IMR-90 (cell line): ENCODE data around the gene DDX53. TPM values are rescaled to one million over a fixed set of nuclear protein-coding genes. Genes with fewer than 3 reads are reported as not detected.

Source experiments
- ATAC-seq: fragments of 200-7000 bp; cut with Tn5 transposase; 2 replicates; pipeline ENCODE4 v1.9.1; 2020; ENCODE audit warnings: low read depth, mild to moderate bottlenecking, moderate library complexity
- BruUV-seq: library from RNA; stranded (reverse); fragments of 400-500 nt; replicated peaks from 2 replicates; lab custom pipeline; 2021; lab: Mats Ljungman, UMichigan
- CTCF ChIA-PET: fragments of 300-600 bp; formaldehyde crosslinking; extraction: SDS; loops from one replicate; lab custom pipeline; 2021; ENCODE audit warnings: antibody characterized with exemption; lab: Yijun Ruan, JAX
- POLR2A ChIA-PET: fragments of 300-600 bp; sonication (Branson Sonifier 250); formaldehyde crosslinking; loops from one replicate; lab custom pipeline; 2022; ENCODE audit warnings: antibody characterized with exemption; ENCODE audit not compliant: unreplicated experiment; lab: Charles Lee
- DNase-seq: peaks from one replicate; pipeline ENCODE4 v3.0.0; 2013
- H2AFZ ChIP-seq: replicated peaks from 2 replicates; pipeline ENCODE3; 2013; ENCODE audit warnings: low read length, mild to moderate bottlenecking; ENCODE audit not compliant: poor library complexity
- H2AK5ac ChIP-seq: 2 replicates; pipeline ENCODE4 v1.6.1; 2013; ENCODE audit warnings: low read depth, low read length, inconsistent platforms
- H2AK9ac ChIP-seq: replicated peaks from 2 replicates; pipeline ENCODE3; 2013; ENCODE audit warnings: mild to moderate bottlenecking, low read depth, low read length, moderate library complexity; ENCODE audit not compliant: poor library complexity
- H2BK120ac ChIP-seq: 2 replicates; pipeline ENCODE4 v1.6.1; 2013; ENCODE audit warnings: low read depth, low read length, inconsistent platforms
- H2BK15ac ChIP-seq: 3 replicates; pipeline ENCODE4 v1.6.1; 2013; ENCODE audit warnings: low read depth, low read length, inconsistent platforms
- H2BK20ac ChIP-seq: 2 replicates; pipeline ENCODE4 v1.6.1; 2013; ENCODE audit warnings: low read depth, mild to moderate bottlenecking, inconsistent platforms, low read length, moderate library complexity
- H2BK5ac ChIP-seq: 2 replicates; pipeline ENCODE4 v1.6.1; 2013; ENCODE audit warnings: mild to moderate bottlenecking, low read depth, low read length, inconsistent platforms; ENCODE audit not compliant: poor library complexity, severe bottlenecking
- H3K14ac ChIP-seq: replicated peaks from 2 replicates; pipeline ENCODE4 v1.6.1; 2013; ENCODE audit warnings: low read depth, low read length, inconsistent platforms
- H3K18ac ChIP-seq: 2 replicates; pipeline ENCODE4 v1.6.1; 2013; ENCODE audit warnings: low read depth, low read length, control low read depth
- H3K23ac ChIP-seq: 2 replicates; pipeline ENCODE4 v1.6.1; 2013; ENCODE audit warnings: low read depth, low read length, inconsistent platforms
- H3K27ac ChIP-seq: 2 replicates; pipeline ENCODE4 v1.5.1; 2013; ENCODE audit warnings: mild to moderate bottlenecking, control low read depth, low read length; ENCODE audit not compliant: insufficient read depth
- H3K27me3 ChIP-seq: 2 replicates; pipeline ENCODE4 v1.6.1; 2013; ENCODE audit warnings: low read length; ENCODE audit not compliant: control insufficient read depth, insufficient read depth
- H3K36me3 ChIP-seq: 2 replicates; pipeline ENCODE4 v1.6.1; 2013; ENCODE audit warnings: low read length, mixed read lengths; ENCODE audit not compliant: control insufficient read depth, insufficient read depth
- H3K4ac ChIP-seq: 2 replicates; pipeline ENCODE4 v1.6.1; 2013; ENCODE audit warnings: low read depth, low read length, inconsistent platforms
- H3K4me1 ChIP-seq: 2 replicates; pipeline ENCODE4 v1.6.1; 2013; ENCODE audit warnings: low read length, mixed read lengths; ENCODE audit not compliant: control insufficient read depth, insufficient read depth
- H3K4me2 ChIP-seq: 2 replicates; pipeline ENCODE4 v1.6.1; 2013; ENCODE audit warnings: low read depth, mild to moderate bottlenecking, control low read depth, low read length, moderate library complexity
- H3K4me3 ChIP-seq: 2 replicates; pipeline ENCODE4 v1.5.1; 2013; ENCODE audit warnings: low read depth, mild to moderate bottlenecking, control low read depth, low read length, moderate library complexity; ENCODE audit not compliant: insufficient read depth
- H3K56ac ChIP-seq: 2 replicates; pipeline ENCODE4 v1.6.1; 2013; ENCODE audit warnings: low read length, inconsistent platforms; ENCODE audit not compliant: insufficient read depth; ENCODE audit errors: extremely low read depth
- H3K79me1 ChIP-seq, 2 experiments: 2 replicates each; pipeline ENCODE4 v1.6.1; 2013; ENCODE audit warnings: low read length in 2 of 2, inconsistent platforms in 1 of 2, low read depth in 1 of 2
- H3K9ac ChIP-seq: 2 replicates; pipeline ENCODE4 v1.6.1; 2013; ENCODE audit warnings: low read depth, low read length, control low read depth
- H3K9me1 ChIP-seq: 2 replicates; pipeline ENCODE4 v1.6.1; 2013; ENCODE audit warnings: low read length, inconsistent platforms; ENCODE audit not compliant: insufficient read depth
- H3K9me3 ChIP-seq: 2 replicates; pipeline ENCODE4 v1.6.1; 2013; ENCODE audit warnings: low read length; ENCODE audit not compliant: control insufficient read depth, insufficient read depth
- H4K20me1 ChIP-seq: 2 replicates; pipeline ENCODE4 v1.6.1; 2013; ENCODE audit warnings: low read length, inconsistent platforms; ENCODE audit not compliant: insufficient read depth
- H4K5ac ChIP-seq: 2 replicates; pipeline ENCODE4 v1.6.1; 2013; ENCODE audit warnings: mild to moderate bottlenecking, low read depth, low read length, control low read depth
- H4K8ac ChIP-seq, 2 experiments: 2 replicates each; pipeline ENCODE4 v1.6.1; 2013; ENCODE audit warnings: low read depth in 2 of 2, low read length in 2 of 2, control low read depth in 1 of 2, inconsistent platforms in 1 of 2
- H4K91ac ChIP-seq: 2 replicates; pipeline ENCODE4 v1.6.1; 2013; ENCODE audit warnings: low read depth, low read length, inconsistent platforms; ENCODE audit not compliant: insufficient read depth
- BHLHE40 ChIP-seq: fragments of 150-350 bp; IDR thresholded peaks from 2 replicates; pipeline ENCODE4 v1.6.1; 2016; ENCODE audit warnings: mild to moderate bottlenecking, low read depth, low read length
- CEBPB ChIP-seq: IDR thresholded peaks from 2 replicates; pipeline ENCODE4 v1.6.1; 2012; ENCODE audit warnings: low read depth, low read length, improper control_type of control experiment
- CHD1 ChIP-seq: IDR thresholded peaks from 2 replicates; pipeline ENCODE4 v1.6.1; 2012; ENCODE audit warnings: low read depth, low read length, improper control_type of control experiment
- ELK1 ChIP-seq: fragments of 150-350 bp; IDR thresholded peaks from 2 replicates; pipeline ENCODE4 v1.6.1; 2016; ENCODE audit warnings: low read depth, mild to moderate bottlenecking, low read length, moderate library complexity, borderline replicate concordance
- FOS ChIP-seq: fragments of 150-350 bp; IDR thresholded peaks from 2 replicates; pipeline ENCODE4 v1.6.1; 2016; ENCODE audit warnings: low read depth, low read length
- MAFK ChIP-seq: IDR thresholded peaks from 2 replicates; pipeline ENCODE4 v1.6.1; 2012; ENCODE audit warnings: low read depth, low read length, improper control_type of control experiment
- MAZ ChIP-seq: IDR thresholded peaks from 2 replicates; pipeline ENCODE4 v1.6.1; 2012; ENCODE audit warnings: low read depth, mild to moderate bottlenecking, low read length, improper control_type of control experiment, moderate library complexity, borderline replicate concordance
- MXI1 ChIP-seq: IDR thresholded peaks from 2 replicates; pipeline ENCODE4 v1.6.1; 2012; ENCODE audit warnings: low read depth, mild to moderate bottlenecking, low read length, moderate library complexity, borderline replicate concordance
- NFE2L2 ChIP-seq: fragments of 150-350 bp; IDR thresholded peaks from 2 replicates; pipeline ENCODE4 v1.6.1; 2016; ENCODE audit warnings: low read depth, mild to moderate bottlenecking, low read length
- POLR2A ChIP-seq: IDR thresholded peaks from 2 replicates; pipeline ENCODE4 v1.6.1; 2012; ENCODE audit warnings: mild to moderate bottlenecking, low read depth, low read length
- RAD21 ChIP-seq: IDR thresholded peaks from 2 replicates; pipeline ENCODE4 v1.6.1; 2012; ENCODE audit warnings: low read length, improper control_type of control experiment
- RCOR1 ChIP-seq: IDR thresholded peaks from 2 replicates; pipeline ENCODE4 v1.6.1; 2012; ENCODE audit warnings: mild to moderate bottlenecking, low read length, improper control_type of control experiment; ENCODE audit not compliant: insufficient replicate concordance
- RFX5 ChIP-seq: IDR thresholded peaks from 2 replicates; pipeline ENCODE4 v1.8.0; 2012; ENCODE audit warnings: low read depth, mild to moderate bottlenecking, low read length, moderate library complexity
- SMC3 ChIP-seq: fragments of 150-350 bp; IDR thresholded peaks from 2 replicates; pipeline ENCODE4 v1.6.1; 2016; ENCODE audit warnings: low read depth, mild to moderate bottlenecking, antibody characterized with exemption, low read length, moderate library complexity
- USF2 ChIP-seq: fragments of 150-350 bp; IDR thresholded peaks from 2 replicates; pipeline ENCODE4 v1.6.1; 2017; ENCODE audit warnings: mild to moderate bottlenecking, antibody characterized with exemption, low read length, low read depth
- WGBS, 2 experiments: methylation state at CpG; one replicate each; pipeline versions ENCODE4 v1.1.5 to v1.1.7; 2013; ENCODE audit warnings: missing lambda C conversion rate in 2 of 2; ENCODE audit not compliant: insufficient read length in 1 of 2; ENCODE audit errors: extremely low coverage in 2 of 2; 5-methylcytosine and 5-hydroxymethylcytosine counted together
- dilution Hi-C: fragments of 300-500 bp; cut with HindIII; formaldehyde crosslinking; loops from one replicate; pipeline ENCODE4 v1.14.3; 2018; ENCODE audit warnings: low sequenced_read_pairs; ENCODE audit not compliant: unreplicated experiment
- in situ Hi-C: fragments of 300-500 bp; cut with MboI; formaldehyde crosslinking; loops from 3 replicates; pipeline ENCODE4 v1.14.3; 2019; ENCODE audit warnings: low sequenced_read_pairs, inconsistent platforms, mixed read lengths
- intact Hi-C: fragments of 100-400 bp; cut with micrococcal nuclease; formaldehyde crosslinking; loops from 2 replicates; pipeline ENCODE4 v1.10.0; 2022
- polyA plus RNA-seq, 3 experiments: library from polyadenylated mRNA; depleted of rRNA; stranded (reverse); fragments of >200 nt; gene quantifications; 2 replicates each; pipeline ENCODE4 v1.2.3, GENCODE V29; 2012; ENCODE audit warnings: low replicate concordance in 1 of 3
- total RNA-seq: library from RNA; depleted of rRNA; stranded (reverse); fragments of >200 nt; gene quantifications from 2 replicates; pipeline ENCODE4 v1.2.3, GENCODE V29; 2012
- TF ChIP-seq, protein P1 (sequence below): conservative IDR thresholded peaks from 2 replicates; pipeline ENCODE4 v1.5.1; 2012; ENCODE audit warnings: mild to moderate bottlenecking, low read depth, low read length, improper control_type of control experiment

The DDX53 gene
- total and polyA plus RNA-seq, 2 of the 4 experiments (the other 2 are of a cell fraction), result not detected

- no peak overlapping the region for H3K56ac ChIP-seq
- H3K4ac ChIP-seq, result no peak overlapping the region
- H3K4me1 ChIP-seq, result no peaks in the 10 kb centered on the region
- no peak overlapping the region for H3K27ac ChIP-seq
- H3K14ac ChIP-seq, result no peak overlapping the region
- H3K18ac ChIP-seq, result no peak overlapping the region
- ChIA-PET POLR2A (no interaction called here), CTCF (no interaction called here)
- in situ Hi-C loops, result no loop called here
- H4K20me1 ChIP-seq, result no peaks in the 10 kb centered on the region
- ATAC-seq (no peak), DNase-seq (no peak)
- no peak overlapping the region for H2BK5ac ChIP-seq
- H3K9ac ChIP-seq, result no peak overlapping the region
- intact Hi-C loops, result no loop called here
- H4K8ac ChIP-seq, result no peak overlapping the region
- no peak overlapping the region for H3K23ac ChIP-seq
- BruUV-seq, result no TSS peak
- H2BK15ac ChIP-seq, result no peak overlapping the region
- no peak overlapping the region for H2AK9ac ChIP-seq
- TF ChIP-seq USF2, result no peak
- TF ChIP-seq NFE2L2, result no peak
- TF ChIP-seq, protein P1, sequence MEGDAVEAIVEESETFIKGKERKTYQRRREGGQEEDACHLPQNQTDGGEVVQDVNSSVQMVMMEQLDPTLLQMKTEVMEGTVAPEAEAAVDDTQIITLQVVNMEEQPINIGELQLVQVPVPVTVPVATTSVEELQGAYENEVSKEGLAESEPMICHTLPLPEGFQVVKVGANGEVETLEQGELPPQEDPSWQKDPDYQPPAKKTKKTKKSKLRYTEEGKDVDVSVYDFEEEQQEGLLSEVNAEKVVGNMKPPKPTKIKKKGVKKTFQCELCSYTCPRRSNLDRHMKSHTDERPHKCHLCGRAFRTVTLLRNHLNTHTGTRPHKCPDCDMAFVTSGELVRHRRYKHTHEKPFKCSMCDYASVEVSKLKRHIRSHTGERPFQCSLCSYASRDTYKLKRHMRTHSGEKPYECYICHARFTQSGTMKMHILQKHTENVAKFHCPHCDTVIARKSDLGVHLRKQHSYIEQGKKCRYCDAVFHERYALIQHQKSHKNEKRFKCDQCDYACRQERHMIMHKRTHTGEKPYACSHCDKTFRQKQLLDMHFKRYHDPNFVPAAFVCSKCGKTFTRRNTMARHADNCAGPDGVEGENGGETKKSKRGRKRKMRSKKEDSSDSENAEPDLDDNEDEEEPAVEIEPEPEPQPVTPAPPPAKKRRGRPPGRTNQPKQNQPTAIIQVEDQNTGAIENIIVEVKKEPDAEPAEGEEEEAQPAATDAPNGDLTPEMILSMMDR, result no peak
- no peak for TF ChIP-seq MXI1
- TF ChIP-seq CEBPB, result no peak
- no peak for TF ChIP-seq MAZ
- TF ChIP-seq CHD1, result no peak
- no peak for TF ChIP-seq RAD21
- TF ChIP-seq MAFK, result no peak
- TF ChIP-seq FOS, result no peak
- no peak for TF ChIP-seq POLR2A
- TF ChIP-seq BHLHE40, result no peak
- no peak for TF ChIP-seq RFX5
- TF ChIP-seq ELK1, result no peak
- TF ChIP-seq SMC3, result no peak
- TF ChIP-seq RCOR1, result no peak
- no peaks in the 10 kb centered on the region for H3K9me3 ChIP-seq
- no peak overlapping the region for H3K4me3 ChIP-seq
- H3K4me2 ChIP-seq, result no peak overlapping the region
- no peak overlapping the region for H2AFZ ChIP-seq
- no peaks in the 10 kb centered on the region for H3K9me1 ChIP-seq
- H2BK120ac ChIP-seq, result no peak overlapping the region
- dilution Hi-C loops, result no loop called here
- H4K91ac ChIP-seq, result no peak overlapping the region
- H3K27me3 ChIP-seq, result no peaks in the 10 kb centered on the region
- no peak overlapping the region for H2AK5ac ChIP-seq
- H3K79me1 ChIP-seq, result no peaks in the 10 kb centered on the region
- H4K5ac ChIP-seq, result no peak overlapping the region
- H3K36me3 ChIP-seq, result no peaks in the 10 kb centered on the region
- H2BK20ac ChIP-seq, result no peak overlapping the region
- WGBS, 2 experiments, result no CpG with 5 or more reads among the region's 2 CpGs
Measured at GRCh38 chrX:23048806-23049573, 49.2 kb downstream of the DDX53 start.
